Mesenchymal stem cell (in vitro differentiated cells and primary cell): ENCODE data around the gene WFDC1. TPM values are rescaled to one million over a fixed set of nuclear protein-coding genes. Genes with fewer than 3 reads are reported as not detected.

Source experiments
- DNase-seq: peaks from one replicate; pipeline ENCODE4 v3.0.0-alpha.2; 2013
- H2AFZ ChIP-seq: one replicate; pipeline ENCODE4 v1.6.1; 2013; ENCODE audit warnings: low read depth, mild to moderate bottlenecking, control low read depth, inconsistent platforms, low read length, moderate library complexity
- H2AK5ac ChIP-seq: 2 replicates; pipeline ENCODE4 v1.6.1; 2013; ENCODE audit warnings: low read length, moderate library complexity, mild to moderate bottlenecking, inconsistent platforms; ENCODE audit not compliant: severe bottlenecking
- H2BK120ac ChIP-seq: one replicate; pipeline ENCODE4 v1.6.1; 2013; ENCODE audit warnings: low read depth, mild to moderate bottlenecking, inconsistent platforms, low read length, moderate library complexity
- H2BK12ac ChIP-seq, 2 experiments: one replicate each; pipeline ENCODE4 v1.6.1; 2013; ENCODE audit warnings: inconsistent platforms in 2 of 2, low read length in 2 of 2, mild to moderate bottlenecking in 2 of 2, moderate library complexity in 2 of 2, control low read depth in 1 of 2
- H2BK15ac ChIP-seq: one replicate; pipeline ENCODE4 v1.6.1; 2013; ENCODE audit warnings: mild to moderate bottlenecking, low read depth, inconsistent platforms; ENCODE audit not compliant: poor library complexity, severe bottlenecking
- H2BK5ac ChIP-seq: 2 replicates; pipeline ENCODE4 v1.6.1; 2013; ENCODE audit warnings: low read depth, mild to moderate bottlenecking, low read length, control low read depth, inconsistent platforms; ENCODE audit not compliant: poor library complexity, severe bottlenecking
- H3K14ac ChIP-seq, 2 experiments: one replicate each; pipeline ENCODE4 v1.6.1; 2013; ENCODE audit warnings: inconsistent platforms in 2 of 2, low read length in 2 of 2, control low read depth in 1 of 2, mild to moderate bottlenecking in 1 of 2, moderate library complexity in 1 of 2
- H3K18ac ChIP-seq, 2 experiments: one replicate each; pipeline ENCODE4 v1.6.1; 2013; ENCODE audit warnings: inconsistent platforms in 2 of 2, low read length in 2 of 2, control low read depth in 1 of 2, low read depth in 1 of 2, mild to moderate bottlenecking in 1 of 2
- H3K23ac ChIP-seq, 2 experiments: one replicate each; pipeline ENCODE4 v1.6.1; 2013; ENCODE audit warnings: inconsistent platforms in 2 of 2, low read length in 2 of 2, mild to moderate bottlenecking in 2 of 2, moderate library complexity in 2 of 2, control low read depth in 1 of 2
- H3K27ac ChIP-seq: 2 replicates; pipeline ENCODE4 v1.5.1; 2013; ENCODE audit warnings: mild to moderate bottlenecking, moderate library complexity, low read length, control low read depth, inconsistent platforms; ENCODE audit not compliant: poor library complexity, severe bottlenecking
- H3K27me3 ChIP-seq, 2 experiments: 2 replicates each; pipeline versions ENCODE4 v1.6.1 to v1.7.0; 2013; ENCODE audit warnings: low read length in 2 of 2, mild to moderate bottlenecking in 2 of 2, moderate library complexity in 2 of 2, control low read depth in 1 of 2, inconsistent platforms in 1 of 2; ENCODE audit not compliant: control insufficient read depth in 1 of 2, insufficient read depth in 1 of 2
- H3K36me3 ChIP-seq, 2 experiments: 2 replicates each; pipeline versions ENCODE4 v1.6.1 to v1.7.0; 2013; ENCODE audit warnings: low read length in 2 of 2, control low read depth in 1 of 2, inconsistent platforms in 1 of 2, low read depth in 1 of 2, mild to moderate bottlenecking in 1 of 2; ENCODE audit not compliant: insufficient read depth in 2 of 2, control insufficient read depth in 1 of 2
- H3K4ac ChIP-seq, 2 experiments: one replicate each; pipeline ENCODE4 v1.6.1; 2013; ENCODE audit warnings: inconsistent platforms in 2 of 2, low read length in 2 of 2, mild to moderate bottlenecking in 2 of 2, moderate library complexity in 2 of 2, control low read depth in 1 of 2, low read depth in 1 of 2
- H3K4me1 ChIP-seq: 2 replicates; pipeline ENCODE4 v1.6.1; 2013; ENCODE audit warnings: low read depth, low read length, control low read depth; ENCODE audit not compliant: control insufficient read depth, insufficient read depth
- H3K4me2 ChIP-seq: 2 replicates; pipeline ENCODE4 v1.6.1; 2013; ENCODE audit warnings: low read length, mild to moderate bottlenecking, inconsistent platforms; ENCODE audit not compliant: poor library complexity, severe bottlenecking
- H3K4me3 ChIP-seq, 2 experiments: 2 replicates each; pipeline versions ENCODE4 v1.5.1 to v1.7.0; 2013; ENCODE audit warnings: low read length in 2 of 2, mild to moderate bottlenecking in 2 of 2, control low read depth in 1 of 2, low read depth in 1 of 2; ENCODE audit not compliant: insufficient read depth in 1 of 2
- H3K79me1 ChIP-seq: replicated peaks from 2 replicates; pipeline ENCODE4 v1.6.1; 2013; ENCODE audit warnings: mild to moderate bottlenecking, control low read depth, low read length, inconsistent platforms; ENCODE audit not compliant: poor library complexity, severe bottlenecking
- H3K9ac ChIP-seq: 2 replicates; pipeline ENCODE4 v1.7.0; 2013; ENCODE audit warnings: mild to moderate bottlenecking, low read length, moderate library complexity
- H3K9me3 ChIP-seq: 2 replicates; pipeline ENCODE4 v1.7.0; 2013; ENCODE audit warnings: mild to moderate bottlenecking, low read length; ENCODE audit not compliant: control insufficient read depth
- H4K8ac ChIP-seq: one replicate; pipeline ENCODE4 v1.6.1; 2013; ENCODE audit warnings: inconsistent platforms, mild to moderate bottlenecking, low read length, moderate library complexity
- H4K91ac ChIP-seq: one replicate; pipeline ENCODE4 v1.6.1; 2013; ENCODE audit warnings: mild to moderate bottlenecking, low read length, inconsistent platforms
- WGBS: methylation state at CpG from one replicate; pipeline ENCODE4 v1.1.7; 2013; ENCODE audit warnings: mixed read lengths; 5-methylcytosine and 5-hydroxymethylcytosine counted together
- polyA plus RNA-seq, 2 experiments: library from polyadenylated mRNA; stranded (reverse); fragments of 200-250 nt; gene quantifications; one replicate each; pipeline ENCODE4 v1.2.3, GENCODE V29; 2013

WFDC1 gene, protein sequence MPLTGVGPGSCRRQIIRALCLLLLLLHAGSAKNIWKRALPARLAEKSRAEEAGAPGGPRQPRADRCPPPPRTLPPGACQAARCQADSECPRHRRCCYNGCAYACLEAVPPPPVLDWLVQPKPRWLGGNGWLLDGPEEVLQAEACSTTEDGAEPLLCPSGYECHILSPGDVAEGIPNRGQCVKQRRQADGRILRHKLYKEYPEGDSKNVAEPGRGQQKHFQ
- 3.7 TPM for polyA plus RNA-seq (2013, experiment 1 of 2)
- 4.0 TPM for polyA plus RNA-seq (2013, experiment 2 of 2)

- Histone ChIP-seq H2BK12ac (no peak within 1 kb of the TSS), H3K4me3 (peak within 1 kb of the TSS in 1 of 2 experiments; percentile 40), H3K36me3 (no peaks in the 10 kb centered on the region), H3K27ac (no peak within 1 kb of the TSS), H3K23ac (no peak within 1 kb of the TSS), H2BK15ac (no peak within 1 kb of the TSS), H3K14ac (no peak within 1 kb of the TSS), H3K4me1 (peaks cover 18% of the 10 kb centered on the region), H3K27me3 (peaks cover 75 to 88% of the 10 kb centered on the region in 2 experiments), H3K79me1 (no peaks in the 10 kb centered on the region), H3K4me2 (peak within 1 kb of the TSS; percentile 24), H3K9me3 (no peaks in the 10 kb centered on the region), H4K91ac (no peak within 1 kb of the TSS), H3K9ac (no peak within 1 kb of the TSS), H3K4ac (no peak within 1 kb of the TSS), H2AK5ac (no peak within 1 kb of the TSS), H2BK5ac (no peak within 1 kb of the TSS), H2BK120ac (no peak within 1 kb of the TSS), H3K18ac (no peak within 1 kb of the TSS), H2AFZ (no peak within 1 kb of the TSS), H4K8ac (peak within 1 kb of the TSS; percentile 10)
- 33% methylated on average over 29 of the region's 29 CpGs for WGBS
- DNase-seq: peak; percentile 15
Measured at GRCh38 chr16:84294531-84295142, at the start of gene WFDC1. WFDC1 (plus strand) TSS chr16:84294878; CDS start chr16:84294972, 94 bp downstream.

DNA sequence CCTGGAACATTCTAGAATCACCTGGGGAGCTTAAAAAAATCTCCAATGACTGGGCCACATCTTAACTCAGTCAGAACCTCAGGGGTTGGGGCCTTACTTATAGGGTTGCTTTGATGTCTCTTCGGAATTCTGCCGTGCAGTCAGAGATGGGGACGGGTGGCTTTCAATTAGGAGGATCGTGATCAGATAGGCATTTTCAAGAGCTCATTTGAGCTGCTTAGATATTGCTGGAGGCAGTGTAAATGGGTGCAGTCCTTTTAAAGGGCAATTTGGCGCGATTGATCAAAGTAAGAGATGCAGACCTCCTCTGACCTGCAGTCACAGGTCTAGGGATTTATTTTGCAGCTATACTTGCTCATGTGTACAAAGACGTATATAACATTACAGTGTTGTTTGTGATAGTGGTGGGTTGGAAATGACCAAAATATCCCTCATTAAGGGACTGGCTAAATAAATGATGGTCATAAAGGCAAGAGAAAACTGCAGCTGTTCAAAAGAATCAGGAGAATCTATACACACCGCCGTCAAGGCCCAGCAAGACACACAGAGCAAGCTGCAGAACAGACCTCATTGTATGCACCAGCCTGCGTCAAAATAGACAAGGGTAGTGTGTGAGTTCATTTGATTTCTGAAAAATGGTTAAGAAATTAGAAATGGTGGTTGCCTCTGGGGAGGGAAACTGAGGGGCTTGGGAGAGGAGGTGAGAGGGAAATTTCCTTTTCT is 48.6 kb upstream of the WFDC1 start:
- WGBS: 91% methylated on average over 10 of the region's 10 CpGs
- no peak overlapping the region for H2AK5ac ChIP-seq

DNA sequence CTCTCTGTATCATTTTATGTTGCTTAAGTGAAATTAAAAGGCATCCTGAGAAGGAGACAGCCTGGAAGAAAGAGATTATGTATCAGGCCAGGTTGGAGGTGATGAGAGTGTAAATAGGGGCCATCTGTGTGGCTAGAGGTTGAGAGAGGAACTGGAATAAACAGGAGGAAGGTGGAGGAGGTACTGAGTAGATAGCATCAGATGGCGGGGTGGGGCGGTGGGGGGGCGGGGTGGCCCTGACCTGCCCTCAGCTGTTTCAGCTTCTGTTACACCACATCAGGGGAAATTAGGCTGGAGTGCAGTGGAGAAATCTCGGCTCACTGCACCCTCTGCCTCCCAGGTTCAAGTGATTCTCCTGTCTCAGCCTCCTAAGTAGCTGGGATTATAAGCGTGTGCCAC is 48.0 kb upstream of the WFDC1 start:
- peaks cover 15% of the 10 kb centered on the region for H3K9me3 ChIP-seq
- no peak overlapping the region for H3K4ac ChIP-seq
- H3K18ac ChIP-seq: no peak overlapping the region
- no peaks in the 10 kb centered on the region for H3K4me1 ChIP-seq
- DNase-seq: no peak
- no peak overlapping the region for H4K91ac ChIP-seq
- no peak overlapping the region for H3K23ac ChIP-seq
- H4K8ac ChIP-seq: no peak overlapping the region
- no peak overlapping the region for H3K9ac ChIP-seq
- no peak overlapping the region for H2BK15ac ChIP-seq
- no peak overlapping the region for H3K14ac ChIP-seq
- 75% methylated on average over 4 of the region's 5 CpGs for WGBS
- H3K27ac ChIP-seq: no peak overlapping the region
- no peak overlapping the region for H2AFZ ChIP-seq
- no peak overlapping the region for H2BK120ac ChIP-seq
- H2BK12ac ChIP-seq: no peak overlapping the region
- H3K4me2 ChIP-seq: no peak overlapping the region
- H3K36me3 ChIP-seq: no peaks in the 10 kb centered on the region
- H3K4me3 ChIP-seq: no peak overlapping the region
- H2AK5ac ChIP-seq: no peak overlapping the region
- H3K27me3 ChIP-seq: peaks cover 47 to 74% of the 10 kb centered on the region in 2 experiments
- H2BK5ac ChIP-seq: no peak overlapping the region
- H3K79me1 ChIP-seq: no peaks in the 10 kb centered on the region

More for the DNA sequence above, 48.6 kb upstream of the WFDC1 start:
- no peak overlapping the region for H3K4me2 ChIP-seq
- DNase-seq: no peak
- no peak overlapping the region for H3K18ac ChIP-seq
- no peak overlapping the region for H3K4ac ChIP-seq
- no peak overlapping the region for H2BK5ac ChIP-seq
- no peak overlapping the region for H2BK15ac ChIP-seq
- no peak overlapping the region for H2BK120ac ChIP-seq
- no peak overlapping the region for H2BK12ac ChIP-seq
- H3K36me3 ChIP-seq: no peaks in the 10 kb centered on the region
- no peak overlapping the region for H3K4me3 ChIP-seq
- H3K4me1 ChIP-seq: no peaks in the 10 kb centered on the region
- H3K14ac ChIP-seq: no peak overlapping the region
- no peak overlapping the region for H3K9ac ChIP-seq
- no peak overlapping the region for H2AFZ ChIP-seq
- H3K9me3 ChIP-seq: peaks cover 15% of the 10 kb centered on the region
- H3K27ac ChIP-seq: no peak overlapping the region
- H3K79me1 ChIP-seq: no peaks in the 10 kb centered on the region
- H4K91ac ChIP-seq: no peak overlapping the region
- H4K8ac ChIP-seq: no peak overlapping the region
- H3K23ac ChIP-seq: no peak overlapping the region
- peaks cover 52 to 74% of the 10 kb centered on the region in 2 experiments for H3K27me3 ChIP-seq

DNA sequence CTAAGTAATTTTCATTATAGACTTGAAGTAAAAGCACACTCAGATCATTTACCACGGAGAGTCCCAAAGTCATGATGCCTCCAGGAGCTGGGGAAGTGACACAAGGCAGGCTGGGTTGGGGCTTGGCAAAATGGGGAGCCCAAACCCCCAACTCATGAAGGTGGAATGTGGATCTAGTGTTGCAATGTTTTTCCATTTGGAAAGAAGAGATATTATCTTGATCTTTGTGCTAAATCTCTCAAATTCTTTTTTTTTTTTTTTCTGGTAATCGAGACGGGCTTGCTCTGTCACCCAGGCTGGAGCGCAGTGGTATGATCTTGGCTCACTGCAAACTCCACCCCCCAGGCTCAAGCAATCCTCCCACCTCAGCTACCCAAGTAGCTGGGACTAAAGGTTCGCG is 47.3 kb upstream of the WFDC1 start:
- DNase-seq: no peak
- H3K9ac ChIP-seq: no peak overlapping the region
- H3K27ac ChIP-seq: no peak overlapping the region
- no peak overlapping the region for H2AK5ac ChIP-seq
- H3K79me1 ChIP-seq: no peaks in the 10 kb centered on the region
- H3K18ac ChIP-seq: no peak overlapping the region
- H4K8ac ChIP-seq: no peak overlapping the region
- no peaks in the 10 kb centered on the region for H3K4me1 ChIP-seq
- no peak overlapping the region for H3K4me3 ChIP-seq
- no peaks in the 10 kb centered on the region for H3K36me3 ChIP-seq
- no peak overlapping the region for H3K23ac ChIP-seq
- H3K4me2 ChIP-seq: no peak overlapping the region
- H2BK120ac ChIP-seq: no peak overlapping the region
- H2BK12ac ChIP-seq: no peak overlapping the region
- no peak overlapping the region for H2BK15ac ChIP-seq
- H3K9me3 ChIP-seq: peaks cover 15% of the 10 kb centered on the region
- no peak overlapping the region for H3K4ac ChIP-seq
- H3K14ac ChIP-seq: no peak overlapping the region
- H2AFZ ChIP-seq: no peak overlapping the region
- H2BK5ac ChIP-seq: no peak overlapping the region
- H3K27me3 ChIP-seq: peaks cover 52 to 75% of the 10 kb centered on the region in 2 experiments
- no peak overlapping the region for H4K91ac ChIP-seq
- 94% methylated on average over 6 of the region's 6 CpGs for WGBS
